HUES64 (cell line): ENCODE measurements around the gene NFS1.
A peak's percentile ranks its signal among the peaks of the same experiment; 100 is the strongest.
"Not testable (repeated sequence)": the region's sequence is repeated elsewhere in the genome, so short reads cannot be mapped to it uniquely, and the experiment has no call there.

Experiments
- H3K27ac ChIP-seq: 2 replicates; pipeline ENCODE4 v1.7.0; 2013; ENCODE audit warnings: low read depth, low read length, inconsistent platforms
- H3K27me3 ChIP-seq: 2 replicates; pipeline ENCODE4 v1.6.1; 2013; ENCODE audit warnings: mild to moderate bottlenecking, low read length; ENCODE audit not compliant: insufficient read depth
- H3K36me3 ChIP-seq: 2 replicates; pipeline ENCODE4 v1.6.1; 2013; ENCODE audit warnings: mild to moderate bottlenecking, low read length; ENCODE audit not compliant: insufficient read depth
- H3K4me1 ChIP-seq: 2 replicates; pipeline ENCODE4 v1.6.1; 2013; ENCODE audit warnings: mild to moderate bottlenecking, low read length, moderate library complexity; ENCODE audit not compliant: insufficient read depth
- H3K4me3 ChIP-seq: 2 replicates; pipeline ENCODE4 v1.5.1; 2013; ENCODE audit warnings: mild to moderate bottlenecking, low read length, moderate library complexity
- H3K9ac ChIP-seq: 2 replicates; pipeline ENCODE4 v1.6.1; 2013; ENCODE audit warnings: mild to moderate bottlenecking, low read depth, low read length
- H3K9me3 ChIP-seq: 2 replicates; pipeline ENCODE4 v1.6.1; 2013; ENCODE audit warnings: low read depth, low read length; ENCODE audit not compliant: insufficient read depth
- WGBS: fragments of 150-250, 120-280 bp; methylation state at CpG from one replicate; pipeline ENCODE4 v1.1.7; 2013; ENCODE audit warnings: missing lambda C conversion rate; 5-methylcytosine and 5-hydroxymethylcytosine counted together

Gene NFS1

DNA sequence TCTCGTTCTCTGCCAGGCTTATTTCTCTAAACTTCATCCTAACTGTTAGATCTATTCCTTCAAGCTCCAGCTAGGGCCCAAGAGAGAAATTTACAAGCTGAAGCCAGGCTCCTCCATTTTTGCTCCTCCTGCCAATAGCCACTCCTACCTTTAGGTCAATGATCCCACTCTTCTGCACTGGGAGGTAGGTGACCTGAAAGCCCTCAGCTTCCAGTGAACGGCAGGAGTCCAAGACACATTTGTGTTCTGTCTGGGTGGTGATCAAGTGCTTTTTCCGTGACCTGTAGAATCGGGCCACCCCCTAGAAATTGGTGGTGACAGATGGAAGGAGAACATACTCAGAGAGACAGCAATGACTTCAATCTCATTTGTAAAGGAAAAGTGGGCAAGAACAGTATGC lies 8.9 kb downstream of the NFS1 start:
- 94% methylated on average over 4 of the region's 4 CpGs for WGBS
- Histone ChIP-seq H3K9me3 (peaks cover 6% of the 10 kb centered on the region; the same call in 1 of the 2 replicates), H3K4me3 (no peak overlapping the region), H3K27ac (no peak overlapping the region), H3K27me3 (no peaks in the 10 kb centered on the region), H3K9ac (no peak overlapping the region), H3K4me1 (no peaks in the 10 kb centered on the region), H3K36me3 (peaks cover 37% of the 10 kb centered on the region)

DNA sequence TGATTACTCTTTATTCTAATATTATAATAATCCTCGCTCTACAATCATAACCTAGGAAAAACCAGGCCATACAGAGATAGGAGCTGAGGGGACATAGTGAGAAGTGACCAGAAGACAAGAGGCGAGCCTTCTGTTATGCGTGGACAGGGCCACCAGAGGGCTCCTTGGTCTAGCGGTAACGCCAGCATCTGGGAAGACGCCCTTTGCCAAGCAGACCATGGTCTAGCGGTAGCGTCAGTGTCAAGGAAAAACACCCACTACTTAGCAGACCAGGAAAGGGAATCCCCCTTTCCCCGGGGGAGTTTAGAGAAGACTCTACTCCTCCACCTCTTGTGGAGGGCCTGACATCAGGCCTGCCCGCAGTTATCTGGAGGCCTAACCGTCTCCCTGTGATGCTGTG lies 12.3 kb downstream of the NFS1 start:
- H3K27me3 ChIP-seq, H3K27ac ChIP-seq, H3K4me3 ChIP-seq, H3K4me1 ChIP-seq, H3K9ac ChIP-seq, H3K9me3 ChIP-seq: not testable (repeated sequence)
- H3K36me3 ChIP-seq: peaks cover 26% of the 10 kb centered on the region
- WGBS: 89% methylated on average over 10 of the region's 11 CpGs

DNA sequence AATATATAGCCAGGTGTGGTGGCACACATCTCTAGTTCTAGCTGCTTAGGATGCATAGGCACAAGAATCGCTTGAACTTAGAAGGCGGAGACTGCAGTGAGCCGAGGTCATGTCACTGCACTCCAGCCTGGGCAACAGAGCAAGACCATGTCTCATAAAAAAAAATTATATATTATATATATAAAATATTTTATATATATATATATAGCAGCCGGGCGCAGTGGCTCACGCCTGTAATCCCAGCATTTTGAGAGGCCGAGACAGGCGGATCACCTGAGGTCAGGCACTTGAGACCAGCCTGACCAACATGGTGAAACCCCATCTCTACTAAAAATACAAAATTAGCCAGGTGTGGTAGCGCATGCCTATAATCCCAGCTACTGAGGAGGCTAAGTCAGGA lies 13.8 kb downstream of the NFS1 start:
- not testable (repeated sequence) for H3K27ac ChIP-seq, H3K4me1 ChIP-seq, H3K27me3 ChIP-seq, H3K9ac ChIP-seq, H3K9me3 ChIP-seq, H3K4me3 ChIP-seq
- 93% methylated on average over 9 of the region's 9 CpGs for WGBS
- H3K36me3 ChIP-seq: peaks cover 26% of the 10 kb centered on the region

DNA sequence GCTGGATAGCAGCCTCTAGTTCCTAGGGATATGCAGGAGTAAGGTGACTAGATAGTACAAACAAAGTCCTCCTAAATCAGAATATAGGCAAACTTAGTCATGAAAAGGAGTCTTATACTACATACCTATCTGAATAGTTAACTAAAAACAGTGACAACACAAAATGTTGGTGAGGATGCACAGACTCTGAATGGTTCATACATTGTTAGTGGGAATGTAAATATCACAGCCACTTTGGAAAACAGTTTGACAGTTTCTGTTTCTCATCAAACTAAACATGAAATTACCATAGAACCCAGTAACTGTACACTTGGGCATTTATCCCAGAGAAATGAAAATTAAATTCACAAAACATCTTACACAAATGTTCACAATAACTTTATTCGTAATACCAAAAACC lies 17.2 kb downstream of the NFS1 start:
- H3K9ac ChIP-seq: no peak overlapping the region
- 0 out of 2 replicates have a peak, but pooled peaks cover 1% of the 10 kb centered on the region for H3K9me3 ChIP-seq
- H3K4me1 ChIP-seq: no peaks in the 10 kb centered on the region
- no peak overlapping the region for H3K4me3 ChIP-seq
- 97% methylated on average over 1 of the region's 1 CpG for WGBS
- H3K27me3 ChIP-seq: no peaks in the 10 kb centered on the region
- H3K36me3 ChIP-seq: 0 out of 2 replicates have a peak, but pooled peaks cover 3% of the 10 kb centered on the region
- no peak overlapping the region for H3K27ac ChIP-seq

DNA sequence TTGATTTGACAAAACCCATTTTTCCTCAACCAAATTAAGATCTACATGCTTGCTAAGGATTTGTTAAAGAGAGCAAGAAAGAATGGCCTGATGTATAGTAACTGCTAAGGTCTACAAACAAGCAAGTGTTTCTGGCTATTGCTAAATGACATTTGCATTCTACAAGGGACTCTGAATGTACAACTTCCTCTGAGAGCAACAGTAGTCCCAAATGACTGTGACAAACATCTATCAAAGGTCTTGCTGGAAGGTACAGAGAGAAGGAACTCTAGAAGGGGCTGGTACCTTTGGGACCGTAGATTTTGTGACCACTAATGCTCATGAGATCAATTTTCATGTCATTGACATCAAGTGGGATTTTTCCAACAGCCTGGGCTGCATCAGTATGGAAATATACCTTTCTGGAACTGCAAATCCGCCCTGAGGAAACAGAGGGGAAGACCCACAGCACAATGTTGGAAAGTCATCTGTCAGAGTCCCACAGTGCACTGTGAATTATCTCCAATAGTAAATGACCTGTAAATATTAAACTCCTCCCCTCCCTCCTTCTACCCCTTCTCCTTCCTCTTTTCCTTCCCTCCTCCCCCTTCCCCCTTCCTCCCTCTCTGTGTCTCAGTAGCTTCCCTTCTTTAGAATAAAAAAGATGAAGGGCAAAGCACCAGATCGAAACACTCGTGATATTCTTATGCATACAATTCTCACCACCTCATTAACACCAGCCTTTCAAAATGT lies 18.5 kb downstream of the NFS1 start:
- WGBS: 87% methylated on average over 4 of the region's 4 CpGs
- no peaks in the 10 kb centered on the region for H3K36me3 ChIP-seq
- no peaks in the 10 kb centered on the region for H3K4me1 ChIP-seq
- no peaks in the 10 kb centered on the region for H3K27me3 ChIP-seq
- no peak overlapping the region for H3K4me3 ChIP-seq
- no peaks in the 10 kb centered on the region for H3K9me3 ChIP-seq
- no peak overlapping the region for H3K27ac ChIP-seq
- no peak overlapping the region for H3K9ac ChIP-seq

DNA sequence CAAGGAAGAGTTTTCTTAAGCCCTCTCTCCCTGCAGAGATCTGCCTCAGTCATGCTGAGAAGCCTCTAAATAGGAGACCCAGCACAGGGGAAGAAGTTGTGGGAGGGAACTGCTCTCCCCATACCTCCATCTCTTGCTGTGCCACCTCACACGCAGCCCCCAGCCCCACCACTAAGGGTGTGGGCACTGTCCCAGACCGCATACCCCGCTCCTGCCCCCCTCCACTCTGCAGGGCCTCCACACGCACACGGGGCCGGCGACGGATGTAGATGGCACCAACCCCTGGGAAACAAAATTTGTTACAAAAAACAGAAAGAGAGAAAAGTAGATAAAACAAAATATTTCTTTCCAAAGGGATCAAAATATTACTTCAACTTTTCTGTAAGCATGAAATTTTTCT lies 24.2 kb downstream of the NFS1 start:
- no peak overlapping the region for H3K27ac ChIP-seq
- peaks cover 28% of the 10 kb centered on the region for H3K36me3 ChIP-seq
- 97% methylated on average over 6 of the region's 8 CpGs for WGBS

DNA sequence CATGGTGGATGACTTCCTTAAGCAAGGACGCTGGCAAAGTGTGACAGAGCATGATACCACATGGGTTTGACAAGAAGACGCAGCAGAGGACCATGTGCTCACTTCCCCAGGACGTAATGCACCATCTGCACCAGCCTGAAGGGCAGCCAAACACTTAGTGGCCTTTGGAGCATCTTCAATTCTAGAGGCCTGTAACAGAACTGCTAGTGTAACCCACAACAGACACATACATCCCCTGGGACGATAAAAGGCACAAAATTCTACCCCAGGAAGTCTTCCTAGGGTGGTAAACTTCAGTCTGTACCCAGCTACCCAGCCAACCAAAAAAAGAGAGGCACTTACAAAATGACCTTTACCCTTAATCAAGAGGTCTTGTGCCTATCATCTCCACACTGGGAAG lies 25.3 kb downstream of the NFS1 start:
- H3K9ac ChIP-seq: no peak overlapping the region
- no peaks in the 10 kb centered on the region for H3K9me3 ChIP-seq
- no peaks in the 10 kb centered on the region for H3K4me1 ChIP-seq
- H3K4me3 ChIP-seq: no peak overlapping the region
- no peaks in the 10 kb centered on the region for H3K27me3 ChIP-seq
- peaks cover 38% of the 10 kb centered on the region for H3K36me3 ChIP-seq
- WGBS: 93% methylated on average over 4 of the region's 4 CpGs
- no peak overlapping the region for H3K27ac ChIP-seq

More for the DNA sequence above, 24.2 kb downstream of the NFS1 start:
- H3K9me3 ChIP-seq: no peaks in the 10 kb centered on the region
- no peaks in the 10 kb centered on the region for H3K27me3 ChIP-seq
- no peak overlapping the region for H3K9ac ChIP-seq
- H3K4me1 ChIP-seq: no peaks in the 10 kb centered on the region
- no peak overlapping the region for H3K4me3 ChIP-seq

DNA sequence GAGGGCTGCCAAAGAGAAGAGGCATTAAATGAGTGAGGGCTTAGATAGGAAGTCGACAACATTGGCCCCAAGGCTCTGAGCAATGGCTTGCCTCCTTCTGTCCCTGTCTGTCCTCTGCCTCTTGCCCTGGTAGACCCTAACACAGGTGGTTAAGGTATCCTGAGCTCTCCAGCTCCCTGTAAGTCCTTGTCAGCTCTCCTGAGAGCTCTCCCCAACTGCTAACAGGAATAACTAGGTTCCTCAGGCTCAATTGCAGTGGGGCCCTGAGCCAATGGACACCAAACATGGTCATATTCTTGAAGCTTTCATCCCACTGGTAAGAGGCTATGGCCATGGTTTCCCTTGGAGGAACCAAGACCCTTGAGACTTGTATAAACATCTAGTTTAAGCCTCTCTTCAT lies 29.5 kb downstream of the NFS1 start:
- Histone ChIP-seq H3K9me3 (no peaks in the 10 kb centered on the region), H3K4me1 (no peaks in the 10 kb centered on the region), H3K36me3 (peaks cover 45% of the 10 kb centered on the region), H3K27ac (no peak overlapping the region), H3K4me3 (no peak overlapping the region), H3K9ac (no peak overlapping the region), H3K27me3 (no peaks in the 10 kb centered on the region)
- WGBS: 71% methylated on average over 1 of the region's 1 CpG

DNA sequence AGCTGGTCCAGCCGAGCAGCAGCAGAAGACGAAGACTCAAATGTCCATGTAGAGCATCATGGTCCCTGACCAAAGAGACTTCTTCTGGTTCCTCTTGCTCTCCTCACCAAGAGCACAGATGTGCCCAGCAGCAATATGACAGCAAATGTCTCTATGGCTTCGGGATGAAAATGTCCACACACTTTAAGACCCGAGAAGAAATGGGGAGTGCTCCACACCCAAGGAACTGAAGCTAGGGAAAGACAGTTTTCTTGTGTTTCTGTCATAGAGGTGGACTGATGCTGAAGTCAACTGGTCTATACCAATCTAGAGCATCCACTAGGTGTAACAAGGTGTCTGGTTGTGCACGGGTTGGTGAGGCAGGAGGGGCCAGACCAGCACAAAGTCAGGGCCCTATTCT lies 29.9 kb downstream of the NFS1 start:
- H3K27ac ChIP-seq: no peak overlapping the region
- H3K4me1 ChIP-seq: no peaks in the 10 kb centered on the region
- peaks cover 40% of the 10 kb centered on the region for H3K36me3 ChIP-seq
- H3K27me3 ChIP-seq: no peaks in the 10 kb centered on the region
- no peaks in the 10 kb centered on the region for H3K9me3 ChIP-seq
- H3K4me3 ChIP-seq: no peak overlapping the region
- H3K9ac ChIP-seq: no peak overlapping the region
- WGBS: 94% methylated on average over 5 of the region's 5 CpGs

DNA sequence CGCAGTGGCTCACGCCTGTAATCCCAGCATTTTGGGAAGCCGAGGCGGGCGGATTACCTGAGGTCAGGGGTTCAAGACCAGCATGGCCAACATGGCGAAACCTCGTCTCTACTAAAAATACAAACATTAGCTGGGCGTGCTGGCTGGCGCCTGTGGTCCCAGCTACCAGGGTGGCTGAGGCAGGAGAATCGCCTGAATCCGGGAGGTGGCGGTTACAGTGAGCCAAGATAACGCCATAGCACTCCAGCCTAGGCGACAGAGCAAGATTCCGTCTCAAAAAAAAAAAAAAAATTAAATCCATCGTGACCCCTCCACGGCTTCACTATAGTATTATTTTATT lies 33.2 kb downstream of the NFS1 start:
- WGBS: 96% methylated on average over 15 of the region's 17 CpGs
- Histone ChIP-seq H3K36me3 (peaks cover 21% of the 10 kb centered on the region), H3K9me3 (no peaks in the 10 kb centered on the region), H3K27ac (no peak overlapping the region), H3K4me3 (no peak overlapping the region), H3K4me1 (peaks cover 25% of the 10 kb centered on the region), H3K27me3 (no peaks in the 10 kb centered on the region), H3K9ac (no peak overlapping the region)

DNA sequence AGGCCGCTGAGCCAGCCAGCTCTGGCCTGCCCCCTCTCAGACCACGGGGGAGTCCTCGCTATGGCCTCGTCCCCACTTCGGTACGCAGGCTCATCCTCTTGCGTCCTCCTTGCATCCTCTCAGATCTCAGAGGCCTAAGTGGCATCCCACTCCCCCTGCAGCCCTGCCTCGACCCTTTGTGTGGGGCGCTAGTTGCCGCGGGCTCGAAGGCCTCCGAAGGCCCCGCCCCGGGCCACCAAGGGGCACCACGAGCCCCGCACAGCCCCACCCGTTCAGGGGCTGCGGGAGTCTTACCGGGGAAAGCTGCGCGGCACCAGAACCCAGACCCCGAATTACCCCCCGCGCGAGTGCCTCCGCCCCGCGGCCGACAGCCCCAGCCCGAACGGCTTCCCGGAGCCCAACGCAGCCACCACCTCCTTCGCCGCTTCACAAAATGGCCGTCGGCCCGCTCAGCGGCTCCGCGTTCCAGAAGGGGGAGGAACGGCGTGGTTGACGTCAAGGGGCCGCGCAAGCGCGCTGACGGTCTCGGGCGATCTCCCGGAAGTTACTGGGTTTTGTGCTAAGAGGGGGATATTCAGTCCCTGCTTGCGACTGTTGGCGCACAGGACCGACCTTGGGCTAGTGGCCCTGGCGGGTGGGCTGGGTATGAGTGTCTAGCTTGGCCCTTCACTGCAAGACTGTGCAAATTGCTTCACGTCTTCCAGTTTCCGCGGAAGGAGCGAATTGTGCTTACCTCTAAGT lies 34.5 kb downstream of the NFS1 start, which contains the start of the genes CPNE1 and RBM12:
CPNE1 (minus strand) TSS at position 435 of the 741 bp plus-strand sequence. CDS start 31,977 bp downstream, outside the sequence.
RBM12 (minus strand) TSS at position 435 of the 741 bp plus-strand sequence. CDS start 9,578 bp downstream, outside the sequence.
- H3K9me3 ChIP-seq: no peaks in the 10 kb centered on the region
- H3K27me3 ChIP-seq: no peaks in the 10 kb centered on the region
- peak within 1 kb of the TSS; percentile 97 for H3K27ac ChIP-seq
- peaks cover 14% of the 10 kb centered on the region for H3K36me3 ChIP-seq
- WGBS: under 1% methylated on average over 61 of the region's 61 CpGs
- peak within 1 kb of the TSS; percentile 83 for H3K4me3 ChIP-seq
- peaks cover 30% of the 10 kb centered on the region for H3K4me1 ChIP-seq
- peak within 1 kb of the TSS; percentile 99 for H3K9ac ChIP-seq
